Caki2 (cell line): ENCODE results near the gene NOTCH1. TPM values are rescaled to one million over a fixed set of nuclear protein-coding genes. Genes with fewer than 3 reads are reported as not detected.

Experiments
- DNase-seq: peaks from one replicate; pipeline ENCODE4 v3.0.0-alpha.2; 2015; ENCODE audit warnings: low read depth
- in situ Hi-C: cut with HindIII; loops from 2 replicates; pipeline ENCODE4 v1.10.0; 2016; ENCODE audit warnings: low sequenced_read_pairs, low pct_unique_long_range_greater_than_20kb, mixed read lengths
- total RNA-seq: library from RNA; depleted of rRNA; stranded (reverse); fragments of >200 nt; shearing (Covaris generic); gene quantifications from 2 replicates; pipeline ENCODE4 v1.2.3, GENCODE V29; 2014; ENCODE audit warnings: low replicate concordance

Gene NOTCH1
- total RNA-seq, 1 experiment from 2014 or later = 7.9 TPM

GRCh38 chr9:136539427-136540421, 6.1 kb downstream of the NOTCH1 start:
- in situ Hi-C loops = no loop called here
- peak; percentile 79 for DNase-seq

DNA sequence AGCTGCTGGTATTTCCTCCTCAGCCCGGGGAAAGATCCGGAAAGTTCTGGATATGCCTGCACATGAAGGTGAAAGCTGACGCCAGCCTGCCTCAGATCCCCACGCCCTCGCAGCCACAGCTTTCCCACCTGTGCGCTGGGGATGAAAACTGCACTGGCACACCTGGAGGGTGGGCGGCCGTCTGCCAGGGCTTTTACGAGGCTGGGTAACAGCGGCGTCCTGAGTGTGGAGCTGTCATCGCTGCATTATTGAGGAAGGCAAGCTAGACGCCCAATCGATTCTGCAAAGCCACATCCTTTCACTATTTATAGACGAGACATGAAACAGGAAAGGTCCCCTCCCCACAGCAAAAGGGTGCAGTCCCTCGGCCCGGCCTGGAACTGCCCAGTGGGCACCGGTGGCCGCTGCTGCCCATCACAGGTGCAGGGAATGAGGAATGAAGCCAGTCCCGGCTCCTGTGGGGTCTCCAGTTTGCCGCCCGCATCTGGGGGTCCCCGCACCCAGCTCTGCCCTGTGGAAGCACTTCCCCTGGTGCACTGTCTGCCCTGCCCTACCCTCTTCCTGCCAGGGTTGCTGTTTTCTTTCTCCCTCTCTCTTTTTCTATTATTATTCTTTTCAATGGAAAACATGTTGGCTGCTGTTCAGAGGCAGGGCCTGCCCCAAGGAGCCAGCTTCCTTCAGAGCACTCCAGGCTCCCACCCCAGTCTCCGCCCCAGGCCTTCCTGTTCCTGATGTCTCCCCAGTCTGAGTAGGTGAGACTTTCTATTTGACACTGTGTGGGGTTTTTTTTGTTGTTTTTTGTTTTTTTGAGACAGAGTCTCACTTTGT, 7.0 kb downstream of the NOTCH1 start:
- DNase-seq = no peak
- in situ Hi-C loops = no loop called here

- in situ Hi-C loops = no loop called here
- no peak for DNase-seq
Observed at GRCh38 chr9:136537896-136538598, 7.8 kb downstream of the NOTCH1 start.

GRCh38 chr9:136537411-136537810, 8.4 kb downstream of the NOTCH1 start:
- no peak for DNase-seq
- in situ Hi-C loops = no loop called here

- in situ Hi-C loops = no loop called here
- DNase-seq = no peak
Observed at GRCh38 chr9:136536721-136537241, 9.1 kb downstream of the NOTCH1 start.

DNA sequence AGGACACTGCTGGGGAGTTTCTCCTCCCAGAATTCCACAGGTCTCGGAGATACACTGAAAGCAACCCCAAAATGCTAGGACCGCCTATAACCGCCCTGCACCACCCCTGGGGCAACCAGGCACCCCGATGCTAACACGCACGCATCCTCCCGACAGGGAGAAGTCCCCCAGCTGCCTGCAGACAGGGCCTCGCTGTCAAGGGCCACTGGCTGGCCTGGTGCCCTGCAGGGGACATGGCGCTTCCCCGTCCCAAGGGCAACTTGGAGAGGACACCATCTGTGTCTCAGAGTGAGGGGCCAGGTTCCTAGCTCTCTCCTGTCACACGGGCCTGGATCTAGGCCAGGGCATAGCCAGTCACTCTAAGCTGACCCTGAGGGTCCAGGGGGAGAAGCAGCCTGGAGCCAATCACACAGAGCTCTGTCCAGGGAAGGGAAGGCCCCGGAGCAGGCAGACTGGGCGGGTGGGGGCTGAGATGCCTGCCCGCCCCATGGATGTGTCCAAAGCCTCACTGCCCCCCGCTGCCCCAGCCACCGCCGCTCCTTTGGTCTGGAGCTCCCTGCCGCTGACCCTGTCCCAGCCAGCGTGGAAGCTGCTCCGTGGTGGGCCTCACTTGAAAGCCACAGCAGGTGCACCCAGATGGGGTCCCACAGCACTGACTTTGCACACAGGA, 9.7 kb downstream of the NOTCH1 start:
- DNase-seq = no peak
- in situ Hi-C loops = no loop called here

- in situ Hi-C loops = no loop called here
- DNase-seq = no peak
Observed at GRCh38 chr9:136535070-136535469, 10.8 kb downstream of the NOTCH1 start.

DNA sequence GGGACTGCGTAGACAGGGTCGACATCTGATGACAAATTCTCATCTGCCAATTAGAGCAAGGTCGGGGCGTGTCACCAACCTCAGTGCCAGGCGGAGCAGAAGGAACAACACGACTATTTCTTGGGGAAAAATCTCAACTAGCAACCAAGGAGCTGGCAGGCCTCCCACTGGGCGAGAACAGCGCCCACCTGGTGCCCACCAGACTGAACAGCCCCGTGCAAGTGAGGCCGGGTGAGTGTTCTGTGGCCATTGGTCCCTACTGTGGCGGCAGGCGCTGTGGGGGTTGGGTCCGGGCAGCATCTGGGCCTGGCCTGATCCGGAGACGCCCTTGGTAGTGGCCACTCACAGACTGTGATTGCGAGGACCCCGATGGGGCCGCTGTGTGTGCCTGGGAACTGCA, 11.5 kb downstream of the NOTCH1 start:
- in situ Hi-C loops = no loop called here

DNA sequence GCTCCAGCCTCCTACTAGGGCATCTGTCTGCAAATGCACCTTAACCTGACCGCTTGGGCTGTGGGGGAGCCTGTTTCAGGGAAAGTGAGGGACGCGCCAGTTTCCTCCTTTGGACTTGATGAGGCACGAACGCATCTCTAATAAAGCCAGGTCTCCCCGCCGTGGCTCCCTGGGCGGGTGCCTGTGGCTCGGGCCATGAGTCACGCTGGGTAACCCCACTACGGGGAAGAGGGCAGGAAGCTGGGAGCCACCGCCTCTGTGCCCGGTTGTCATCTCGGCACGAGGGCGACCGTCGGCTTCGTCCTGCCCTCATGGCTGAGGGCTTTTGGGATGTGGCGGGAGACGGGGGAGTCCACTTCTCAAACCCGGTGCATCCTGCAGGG, 12.1 kb downstream of the NOTCH1 start:
- in situ Hi-C loops = no loop called here

More for the DNA sequence above, 11.5 kb downstream of the NOTCH1 start:
- no peak for DNase-seq

GRCh38 chr9:136532799-136533774, 12.8 kb downstream of the NOTCH1 start:
- no peak for DNase-seq
- in situ Hi-C loops = no loop called here

More for the DNA sequence above, 12.1 kb downstream of the NOTCH1 start:
- no peak for DNase-seq

GRCh38 chr9:136531904-136532798, 13.7 kb downstream of the NOTCH1 start:
- in situ Hi-C loops = no loop called here
- DNase-seq = no peak

GRCh38 chr9:136531186-136531903, 14.5 kb downstream of the NOTCH1 start:
- DNase-seq = no peak
- in situ Hi-C loops = no loop called here

DNA sequence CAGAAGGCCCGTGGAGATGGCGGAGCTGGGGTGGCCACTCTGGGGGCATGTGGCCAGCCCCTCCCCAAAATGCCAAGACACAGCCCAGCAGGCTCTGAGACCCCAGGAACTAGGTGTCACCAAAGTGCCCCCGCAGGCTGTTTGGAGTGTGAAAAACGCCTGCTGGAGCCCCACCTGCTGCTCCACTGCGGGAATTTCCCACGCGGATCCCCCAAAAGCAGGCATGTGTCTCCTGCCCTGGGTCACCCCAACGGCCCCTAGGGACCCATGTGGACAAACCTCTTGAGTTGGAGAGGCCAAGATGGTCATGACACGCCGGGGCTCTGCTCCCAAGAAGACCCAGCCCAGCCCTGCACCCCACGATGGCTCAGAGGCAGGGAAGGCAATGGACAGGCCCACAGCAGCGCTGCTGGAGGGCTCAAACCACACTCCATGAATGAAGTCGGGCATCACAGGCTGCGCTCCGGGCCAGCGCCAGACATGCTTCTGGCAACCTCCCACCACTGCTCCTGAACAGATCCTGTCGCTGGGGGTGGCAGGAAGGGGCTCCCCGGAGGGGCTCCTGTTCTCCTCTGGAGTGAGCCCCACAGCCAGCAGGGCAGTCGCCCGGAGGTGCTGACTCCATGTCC, 15.3 kb downstream of the NOTCH1 start:
- in situ Hi-C loops = no loop called here
- no peak for DNase-seq

DNA sequence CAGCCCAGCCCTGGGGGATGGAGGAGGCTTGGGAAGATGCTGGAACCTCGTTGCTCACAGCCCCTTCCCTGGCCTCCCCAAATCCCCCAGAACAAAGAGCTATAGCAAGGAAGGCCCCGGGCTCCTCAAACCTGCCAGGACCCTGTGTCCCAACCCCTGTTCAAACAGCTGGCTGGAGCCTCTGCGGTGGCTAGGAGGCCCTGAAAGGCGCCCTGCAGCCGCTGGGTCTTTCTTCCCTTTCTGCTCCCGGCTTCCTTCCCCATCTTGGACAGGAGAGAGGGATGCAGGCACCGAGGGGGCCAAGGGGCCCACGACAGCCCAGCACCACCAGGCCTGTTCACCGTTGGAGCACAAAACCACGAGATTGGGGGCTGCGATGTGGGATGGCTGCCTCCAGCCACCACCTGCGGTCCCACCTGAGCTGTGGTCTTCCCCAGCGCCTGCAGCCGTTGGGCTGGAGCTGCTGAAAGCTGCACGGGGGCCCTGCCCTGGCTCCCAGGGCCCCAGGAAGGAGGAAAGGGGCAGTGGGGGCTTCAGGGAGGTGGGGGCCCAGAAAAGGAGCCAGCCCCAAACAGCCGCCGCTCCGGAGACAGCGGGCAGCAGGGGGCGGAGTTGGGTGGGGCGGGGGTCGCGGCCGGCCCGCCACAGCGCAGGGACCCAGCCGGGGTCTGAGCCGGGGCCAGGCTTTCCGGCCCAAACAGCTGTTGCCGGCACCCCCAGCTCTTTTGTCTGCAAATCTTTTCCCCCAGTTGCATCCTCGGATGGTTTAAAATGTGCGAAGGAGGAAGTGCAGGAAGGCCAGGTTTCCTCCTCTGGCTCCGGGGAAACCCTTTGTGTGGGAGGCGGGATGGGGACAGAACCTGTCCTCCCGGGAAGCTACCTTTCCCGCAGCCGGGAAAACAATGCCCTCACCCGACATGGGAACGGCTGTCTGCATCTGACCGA, 16.1 kb downstream of the NOTCH1 start:
- in situ Hi-C loops = no loop called here
- no peak for DNase-seq
